ENCODE results near the gene GPR179. TPM values are rescaled to one million over a fixed set of nuclear protein-coding genes. Genes with fewer than 3 reads are reported as not detected.

Gene GPR179
- total RNA-seq, 1 experiment from 2014 or later, result 0.03 TPM

- in situ Hi-C loops (cut with HindIII; ENCODE audit: low pct_unique_long_range_greater_than_20kb, low sequenced_read_pairs) (no loop called here), intact Hi-C loops (cut with micrococcal nuclease; ENCODE audit: unreplicated experiment) (no loop called here)
- Histone ChIP-seq H3K27me3 (ENCODE audit: control insufficient read depth, insufficient read depth, low read length) (no peaks in the 10 kb centered on the region), H3K27ac (ENCODE audit: low read length) (no peak overlapping the region), H3K36me3 (ENCODE audit: control insufficient read depth, insufficient read depth, low read length) (peaks cover 3% of the 10 kb centered on the region), H3K4me3 (ENCODE audit: low read depth in 2 of 2, low read length in 2 of 2) (no peak overlapping the region), H3K9me3 (ENCODE audit: control insufficient read depth, insufficient read depth, low read depth, low read length) (no peaks in the 10 kb centered on the region), H3K4me1 (ENCODE audit: control insufficient read depth, insufficient read depth, low read length) (peaks cover 32% of the 10 kb centered on the region)
- CTCF ChIA-PET, result no interaction called here
- POLR2A ChIA-PET, result no interaction called here
- DNase-seq (ENCODE audit: low read depth, low spot score), result no peak
- TF ChIP-seq CTCF (IDR thresholded peaks at IDR 0.05) (no peak), REST (IDR thresholded peaks at IDR 0.05; ENCODE audit: insufficient read depth in 1 of 2, low read depth in 2 of 2, low read length in 1 of 2) (no peak), POLR2AphosphoS5 (IDR thresholded peaks at IDR 0.05; ENCODE audit: low read depth, low read length) (no peak), TCF7L2 (IDR thresholded peaks at IDR 0.05; ENCODE audit: low read depth, low read length) (no peak), SIN3A (IDR thresholded peaks at IDR 0.05; ENCODE audit: borderline replicate concordance, insufficient read depth, low read depth, low read length) (no peak)
- no peak for ATAC-seq
- BruUV-seq (replicated peaks), result no TSS peak
Measured at GRCh38 chr17:38355251-38355650, 11.5 kb upstream of the GPR179 start.

- intact Hi-C loops (cut with micrococcal nuclease; ENCODE audit: unreplicated experiment) (no loop called here), in situ Hi-C loops (cut with HindIII; ENCODE audit: low pct_unique_long_range_greater_than_20kb, low sequenced_read_pairs) (no loop called here)
- ChIA-PET POLR2A (no interaction called here), CTCF (interaction anchor here (0.8 kb wide), 1 partner anchor 23 kb away, joined by 3 read pairs; no protein-coding TSS in a partner anchor)
- H3K4me3 ChIP-seq (ENCODE audit: low read depth in 2 of 2, low read length in 2 of 2), result peak overlapping the region; percentile 65 to 73; a peak in 3 of 4 replicates
- TF ChIP-seq REST (IDR thresholded peaks at IDR 0.05; ENCODE audit: insufficient read depth in 1 of 2, low read depth in 2 of 2, low read length in 1 of 2) (no peak), TCF7L2 (IDR thresholded peaks at IDR 0.05; ENCODE audit: low read depth, low read length) (no peak), CTCF (IDR thresholded peaks at IDR 0.05) (no peak), SIN3A (IDR thresholded peaks at IDR 0.05; ENCODE audit: borderline replicate concordance, insufficient read depth, low read depth, low read length) (no peak), POLR2AphosphoS5 (IDR thresholded peaks at IDR 0.05; ENCODE audit: low read depth, low read length) (no peak)
- peak overlapping the region; percentile 23; the same call in 1 of the 2 replicates for H3K27ac ChIP-seq (ENCODE audit: low read length)
- ATAC-seq, result no peak
- no peak for DNase-seq (ENCODE audit: low read depth, low spot score)
- BruUV-seq (replicated peaks), result no TSS peak
- H3K36me3 ChIP-seq (ENCODE audit: control insufficient read depth, insufficient read depth, low read length), result peaks cover 3% of the 10 kb centered on the region
- peaks cover 35% of the 10 kb centered on the region for H3K4me1 ChIP-seq (ENCODE audit: control insufficient read depth, insufficient read depth, low read length)
- no peaks in the 10 kb centered on the region for H3K27me3 ChIP-seq (ENCODE audit: control insufficient read depth, insufficient read depth, low read length)
- H3K9me3 ChIP-seq (ENCODE audit: control insufficient read depth, insufficient read depth, low read depth, low read length), result no peaks in the 10 kb centered on the region
Measured at GRCh38 chr17:38354466-38354865, 10.7 kb upstream of the GPR179 start.
